ENCODE results near the gene SEC14L5. TPM values are rescaled to one million over a fixed set of nuclear protein-coding genes. Genes with fewer than 3 reads are reported as not detected.
"Not testable (repeated sequence)": the region's sequence is repeated elsewhere in the genome, so short reads cannot be mapped to it uniquely, and the experiment has no call there.

Gene SEC14L5
- total RNA-seq, 2 donors from 2014 or later: 0.26 TPM; not detected in 1

DNA sequence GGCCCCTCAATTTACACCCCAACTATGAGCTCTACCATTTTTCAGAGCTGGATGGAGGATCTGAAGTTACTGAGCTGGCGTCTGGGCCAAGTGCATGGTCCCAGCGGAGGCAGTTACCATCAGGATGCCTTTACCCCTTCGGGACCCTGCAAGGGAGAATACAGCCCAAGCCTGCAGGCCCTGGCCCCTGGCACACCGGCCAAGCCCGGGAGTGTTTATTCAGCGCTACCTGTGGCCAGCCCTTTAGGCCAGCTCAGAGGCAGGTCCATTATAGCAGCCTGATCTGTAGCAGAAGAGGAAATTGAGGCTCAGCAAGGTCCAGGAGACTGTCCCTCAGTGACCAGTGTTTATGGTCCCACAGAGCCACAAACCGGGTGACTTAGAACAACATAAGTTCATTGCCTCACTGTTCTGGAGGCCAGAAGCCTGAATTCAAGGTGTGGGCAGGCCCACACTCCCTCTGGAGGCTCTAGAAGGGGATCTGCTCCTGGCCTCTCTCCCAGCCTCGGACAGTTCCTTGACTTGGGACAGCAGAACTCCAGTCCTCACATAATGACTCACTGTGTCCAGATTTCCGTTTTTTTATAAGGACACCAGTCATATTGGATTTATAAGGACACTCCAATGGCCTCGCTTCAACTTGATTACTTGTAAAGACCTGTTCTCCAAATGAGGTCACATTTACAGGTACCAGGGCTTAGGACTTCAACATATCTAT, 8.8 kb downstream of the SEC14L5 start:
- DNase-seq (no peak), ATAC-seq (no peak)
- Histone ChIP-seq H3K4me3 (no peak overlapping the region), H3K27ac (no peak overlapping the region), H3K9me3 (no peaks in the 10 kb centered on the region), H3K36me3 (replicated peaks in 1 of 2; ENCODE audit: insufficient read depth in 1 of 2, low read depth in 2 of 2) (no peaks in the 10 kb centered on the region), H3K4me1 (no peaks in the 10 kb centered on the region), H3K27me3 (no peaks in the 10 kb centered on the region)
- TF ChIP-seq, protein P1, sequence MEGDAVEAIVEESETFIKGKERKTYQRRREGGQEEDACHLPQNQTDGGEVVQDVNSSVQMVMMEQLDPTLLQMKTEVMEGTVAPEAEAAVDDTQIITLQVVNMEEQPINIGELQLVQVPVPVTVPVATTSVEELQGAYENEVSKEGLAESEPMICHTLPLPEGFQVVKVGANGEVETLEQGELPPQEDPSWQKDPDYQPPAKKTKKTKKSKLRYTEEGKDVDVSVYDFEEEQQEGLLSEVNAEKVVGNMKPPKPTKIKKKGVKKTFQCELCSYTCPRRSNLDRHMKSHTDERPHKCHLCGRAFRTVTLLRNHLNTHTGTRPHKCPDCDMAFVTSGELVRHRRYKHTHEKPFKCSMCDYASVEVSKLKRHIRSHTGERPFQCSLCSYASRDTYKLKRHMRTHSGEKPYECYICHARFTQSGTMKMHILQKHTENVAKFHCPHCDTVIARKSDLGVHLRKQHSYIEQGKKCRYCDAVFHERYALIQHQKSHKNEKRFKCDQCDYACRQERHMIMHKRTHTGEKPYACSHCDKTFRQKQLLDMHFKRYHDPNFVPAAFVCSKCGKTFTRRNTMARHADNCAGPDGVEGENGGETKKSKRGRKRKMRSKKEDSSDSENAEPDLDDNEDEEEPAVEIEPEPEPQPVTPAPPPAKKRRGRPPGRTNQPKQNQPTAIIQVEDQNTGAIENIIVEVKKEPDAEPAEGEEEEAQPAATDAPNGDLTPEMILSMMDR (IDR thresholded peaks at IDR 0.05): no peak
- no peak for TF ChIP-seq POLR2A (IDR thresholded peaks at IDR 0.05)
- 70 to 80% methylated on average over 5 to 10 of the region's 10 CpGs for WGBS, 2 donors
- intact Hi-C loops (cut with DNase I): no loop called here

- ATAC-seq; H3K27me3 ChIP-seq; H3K27ac ChIP-seq; H3K4me1 ChIP-seq; DNase-seq; intact Hi-C loops (cut with DNase I); H3K36me3 ChIP-seq (replicated peaks in 1 of 2; ENCODE audit: insufficient read depth in 1 of 2, low read depth in 2 of 2); H3K9me3 ChIP-seq; H3K4me3 ChIP-seq: not testable (repeated sequence)
- WGBS, 2 donors: 81 to 93% methylated on average over 12 of the region's 12 CpGs
Observed at GRCh38 chr16:4968278-4968677, 10.1 kb downstream of the SEC14L5 start.

GRCh38 chr16:4968879-4969483, 10.9 kb downstream of the SEC14L5 start:
- intact Hi-C loops (cut with DNase I): no loop called here
- H3K4me3 ChIP-seq: no peak overlapping the region
- TF ChIP-seq, protein P1 (IDR thresholded peaks at IDR 0.05): no peak
- TF ChIP-seq POLR2A (IDR thresholded peaks at IDR 0.05): no peak
- no peak overlapping the region for H3K27ac ChIP-seq
- no peaks in the 10 kb centered on the region for H3K27me3 ChIP-seq
- H3K4me1 ChIP-seq: no peaks in the 10 kb centered on the region
- DNase-seq (no peak), ATAC-seq (no peak)
- 78 to 88% methylated on average over 13 of the region's 13 CpGs for WGBS, 2 donors
- no peaks in the 10 kb centered on the region for H3K36me3 ChIP-seq (replicated peaks in 1 of 2; ENCODE audit: insufficient read depth in 1 of 2, low read depth in 2 of 2)
- H3K9me3 ChIP-seq: no peaks in the 10 kb centered on the region

- Histone ChIP-seq H3K9me3 (no peaks in the 10 kb centered on the region), H3K36me3 (replicated peaks in 1 of 2; ENCODE audit: insufficient read depth in 1 of 2, low read depth in 2 of 2) (no peaks in the 10 kb centered on the region), H3K27ac (no peak overlapping the region), H3K27me3 (no peaks in the 10 kb centered on the region), H3K4me3 (no peak overlapping the region), H3K4me1 (no peaks in the 10 kb centered on the region)
- ATAC-seq: no peak
- 52 to 89% methylated on average over 1 to 3 of the region's 3 CpGs for WGBS, 2 donors
- TF ChIP-seq POLR2A (IDR thresholded peaks at IDR 0.05): no peak
- TF ChIP-seq, protein P1 (IDR thresholded peaks at IDR 0.05): no peak
- DNase-seq: no peak
- intact Hi-C loops (cut with DNase I): loop anchor here (10.0 kb wide), 1 partner anchor 105 kb away; the partner anchor contains the start of gene ALG1
Observed at GRCh38 chr16:4970010-4970409, 11.9 kb downstream of the SEC14L5 start.

DNA sequence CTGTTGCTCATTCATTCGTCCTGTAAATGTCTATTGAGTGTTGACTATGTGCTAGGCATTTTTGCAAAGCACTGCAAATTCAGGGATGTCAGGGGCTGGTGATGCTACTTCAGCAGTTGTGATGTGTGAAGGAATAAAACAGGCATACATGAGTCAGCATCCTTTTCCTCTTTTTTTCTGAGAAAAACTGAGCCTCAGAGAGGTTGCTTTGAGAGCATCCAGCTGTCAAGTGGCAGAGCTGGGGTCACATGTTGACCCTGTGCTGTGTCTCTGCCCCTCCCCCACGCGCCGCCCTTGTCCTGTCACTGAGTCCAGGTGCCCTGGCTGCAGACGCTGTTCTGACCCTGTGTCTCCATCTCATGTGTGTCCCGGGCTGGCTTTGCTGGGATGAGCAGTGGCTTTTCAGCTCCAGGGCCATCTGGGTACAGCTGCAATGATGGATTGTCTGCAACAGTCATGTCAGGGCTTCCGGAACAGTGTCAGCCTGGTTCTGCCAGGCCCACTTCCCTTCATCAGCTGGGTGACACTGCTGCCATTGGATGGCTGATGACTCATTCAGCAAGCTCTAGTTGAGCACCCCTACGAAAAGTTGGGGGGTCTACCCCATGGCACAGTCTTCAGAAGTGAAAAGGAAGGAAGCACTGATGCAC, 14.9 kb downstream of the SEC14L5 start:
- TF ChIP-seq, protein P1 (IDR thresholded peaks at IDR 0.05): no peak
- no peak for TF ChIP-seq POLR2A (IDR thresholded peaks at IDR 0.05)
- 49 to 50% methylated on average over 2 to 8 of the region's 8 CpGs for WGBS, 2 donors
- H3K9me3 ChIP-seq: no peaks in the 10 kb centered on the region
- no peak for ATAC-seq
- H3K4me1 ChIP-seq: peaks cover 15% of the 10 kb centered on the region
- H3K27ac ChIP-seq: no peak overlapping the region
- no peak overlapping the region for H3K4me3 ChIP-seq
- H3K27me3 ChIP-seq: no peaks in the 10 kb centered on the region
- DNase-seq: no peak
- no peaks in the 10 kb centered on the region for H3K36me3 ChIP-seq (replicated peaks in 1 of 2; ENCODE audit: insufficient read depth in 1 of 2, low read depth in 2 of 2)
- intact Hi-C loops (cut with DNase I): loop anchor here (10.0 kb wide), 1 partner anchor 102 kb away; the partner anchor contains the start of gene ALG1
